LNCAP (cell line): ENCODE measurements around the gene VPS13D.

Source experiments
- CTCF ChIP-seq: fragments of 450-650 bp; IDR thresholded peaks from 2 replicates; pipeline ENCODE4 v1.5.1; 2017; ENCODE audit warnings: mild to moderate bottlenecking

The VPS13D gene

GRCh38 chr1:12416744-12417143 lies 186.9 kb downstream of the VPS13D start:
- no peak for TF ChIP-seq CTCF

GRCh38 chr1:12417389-12417788 lies 187.6 kb downstream of the VPS13D start:
- TF ChIP-seq CTCF, result no peak

- TF ChIP-seq CTCF, result no peak
These were observed 190.3 kb downstream of the VPS13D start for GRCh38 chr1:12420171-12420570.

- TF ChIP-seq CTCF, result no peak
These were observed 192.7 kb downstream of the VPS13D start for GRCh38 chr1:12422488-12422887.

GRCh38 chr1:12424087-12424529 lies 194.3 kb downstream of the VPS13D start:
- TF ChIP-seq CTCF, result no peak

- no peak for TF ChIP-seq CTCF
These were observed 195.0 kb downstream of the VPS13D start for GRCh38 chr1:12424793-12425192.

- TF ChIP-seq CTCF, result no peak
These were observed 196.2 kb downstream of the VPS13D start for GRCh38 chr1:12426030-12426429.

GRCh38 chr1:12428334-12428733 lies 198.5 kb downstream of the VPS13D start:
- no peak for TF ChIP-seq CTCF
